Measurements from ENCODE around the gene IER5L.

IER5L gene

DNA sequence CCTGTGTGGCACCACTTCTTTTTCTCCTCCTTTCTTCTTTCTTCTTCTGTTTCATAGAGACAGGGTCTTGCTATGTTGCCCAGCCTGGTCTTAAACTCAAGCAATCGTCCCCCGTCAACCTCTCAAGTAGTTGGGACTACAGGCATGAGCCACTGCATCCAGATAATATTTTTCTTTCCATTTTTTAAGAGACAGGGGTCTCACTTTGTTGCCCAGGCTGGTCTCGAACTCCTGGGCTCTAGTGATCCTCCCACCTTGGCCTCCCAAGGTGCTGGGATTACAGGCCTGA, 47.4 kb upstream of the IER5L start:
- Histone ChIP-seq H3K4me2 (ENCODE audit: low read depth, low read length, poor library complexity, severe bottlenecking) (peak overlapping the region; percentile 59), H3K36me3 (ENCODE audit: insufficient read depth, low read length) (no peaks in the 10 kb centered on the region), H4K20me1 (ENCODE audit: insufficient read depth, low read length, poor library complexity, severe bottlenecking) (no peaks in the 10 kb centered on the region), H3K27me3 (ENCODE audit: insufficient read depth, low read length, poor library complexity, severe bottlenecking) (no peaks in the 10 kb centered on the region), H3K4me1 (ENCODE audit: insufficient read depth, low read length, poor library complexity, severe bottlenecking) (peaks cover 17% of the 10 kb centered on the region), H3F3A (ENCODE audit: low read depth) (no peaks in the 10 kb centered on the region), H3K9ac (ENCODE audit: low read depth, low read length, poor library complexity, severe bottlenecking) (no peak overlapping the region), H3K9me2 (replicated peaks; ENCODE audit: low read depth, low read length) (no peaks in the 10 kb centered on the region), H3K4me3 (ENCODE audit: low read length, poor library complexity, severe bottlenecking) (peak overlapping the region; percentile 46), H3K79me2 (ENCODE audit: insufficient read depth, low read length) (no peaks in the 10 kb centered on the region), H3K9me3 (ENCODE audit: insufficient read depth, low read depth, low read length) (no peaks in the 10 kb centered on the region), H2AFZ (ENCODE audit: low read length) (no peak overlapping the region)
- no peak for TF ChIP-seq EZH2phosphoT487 (IDR thresholded peaks at IDR 0.05; ENCODE audit: borderline replicate concordance)
- TF ChIP-seq, protein P1, sequence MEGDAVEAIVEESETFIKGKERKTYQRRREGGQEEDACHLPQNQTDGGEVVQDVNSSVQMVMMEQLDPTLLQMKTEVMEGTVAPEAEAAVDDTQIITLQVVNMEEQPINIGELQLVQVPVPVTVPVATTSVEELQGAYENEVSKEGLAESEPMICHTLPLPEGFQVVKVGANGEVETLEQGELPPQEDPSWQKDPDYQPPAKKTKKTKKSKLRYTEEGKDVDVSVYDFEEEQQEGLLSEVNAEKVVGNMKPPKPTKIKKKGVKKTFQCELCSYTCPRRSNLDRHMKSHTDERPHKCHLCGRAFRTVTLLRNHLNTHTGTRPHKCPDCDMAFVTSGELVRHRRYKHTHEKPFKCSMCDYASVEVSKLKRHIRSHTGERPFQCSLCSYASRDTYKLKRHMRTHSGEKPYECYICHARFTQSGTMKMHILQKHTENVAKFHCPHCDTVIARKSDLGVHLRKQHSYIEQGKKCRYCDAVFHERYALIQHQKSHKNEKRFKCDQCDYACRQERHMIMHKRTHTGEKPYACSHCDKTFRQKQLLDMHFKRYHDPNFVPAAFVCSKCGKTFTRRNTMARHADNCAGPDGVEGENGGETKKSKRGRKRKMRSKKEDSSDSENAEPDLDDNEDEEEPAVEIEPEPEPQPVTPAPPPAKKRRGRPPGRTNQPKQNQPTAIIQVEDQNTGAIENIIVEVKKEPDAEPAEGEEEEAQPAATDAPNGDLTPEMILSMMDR (conservative IDR thresholded peaks at IDR 0.05; ENCODE audit: low read length), result no peak

DNA sequence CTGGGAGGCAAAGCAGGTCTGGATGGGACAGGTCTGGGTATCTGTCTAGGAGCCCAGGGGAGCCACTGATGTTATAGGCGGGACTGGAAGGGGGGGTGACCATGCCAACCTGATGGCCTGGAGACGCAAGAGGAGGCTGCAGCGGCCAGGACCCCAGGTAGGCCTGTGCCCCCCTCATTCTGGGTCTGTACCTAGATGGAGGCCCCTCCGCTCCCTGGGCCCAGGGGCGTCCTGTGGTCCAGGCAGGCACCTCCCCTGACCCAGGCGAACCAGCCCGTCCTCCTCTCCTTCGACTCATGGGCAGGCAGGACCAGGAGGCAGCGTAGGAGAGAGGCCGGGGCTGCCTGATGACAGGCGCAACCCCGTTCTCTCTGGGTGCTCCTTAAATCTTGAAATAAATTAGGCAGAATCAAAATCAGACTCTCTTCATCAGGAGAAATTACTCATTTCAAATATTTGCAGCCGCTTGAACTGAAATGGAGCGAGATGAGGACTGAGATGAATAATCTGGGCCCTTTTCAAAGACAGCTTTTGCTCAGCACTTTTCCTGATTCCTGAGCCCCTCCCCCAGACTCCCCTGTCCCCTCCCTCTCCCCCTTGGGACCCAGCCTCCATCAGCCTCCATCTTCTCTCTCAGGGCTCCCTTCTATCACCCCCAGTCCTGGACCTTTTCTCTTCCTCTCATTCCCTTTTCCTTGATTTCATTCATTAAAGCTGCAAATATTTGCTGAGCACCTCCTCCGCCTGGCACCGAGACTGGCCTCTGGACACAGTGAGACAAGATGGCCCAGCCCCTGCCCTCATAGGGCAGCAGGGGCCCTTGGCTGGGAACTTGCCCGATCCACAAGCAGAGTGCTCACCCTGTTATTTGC, 46.8 kb upstream of the IER5L start:
- Histone ChIP-seq H3K27me3 (ENCODE audit: insufficient read depth, low read length, poor library complexity, severe bottlenecking) (no peaks in the 10 kb centered on the region), H3K9me3 (ENCODE audit: insufficient read depth, low read depth, low read length) (no peaks in the 10 kb centered on the region), H3K79me2 (ENCODE audit: insufficient read depth, low read length) (no peaks in the 10 kb centered on the region), H4K20me1 (ENCODE audit: insufficient read depth, low read length, poor library complexity, severe bottlenecking) (no peaks in the 10 kb centered on the region), H2AFZ (ENCODE audit: low read length) (no peak overlapping the region), H3F3A (ENCODE audit: low read depth) (no peaks in the 10 kb centered on the region), H3K4me1 (ENCODE audit: insufficient read depth, low read length, poor library complexity, severe bottlenecking) (peaks cover 17% of the 10 kb centered on the region), H3K4me2 (ENCODE audit: low read depth, low read length, poor library complexity, severe bottlenecking) (no peak overlapping the region), H3K9me2 (replicated peaks; ENCODE audit: low read depth, low read length) (no peaks in the 10 kb centered on the region), H3K36me3 (ENCODE audit: insufficient read depth, low read length) (no peaks in the 10 kb centered on the region), H3K4me3 (ENCODE audit: low read length, poor library complexity, severe bottlenecking) (no peak overlapping the region), H3K9ac (ENCODE audit: low read depth, low read length, poor library complexity, severe bottlenecking) (no peak overlapping the region)
- TF ChIP-seq EZH2phosphoT487 (IDR thresholded peaks at IDR 0.05; ENCODE audit: borderline replicate concordance), result no peak
- TF ChIP-seq, protein P1 (conservative IDR thresholded peaks at IDR 0.05; ENCODE audit: low read length), result no peak

DNA sequence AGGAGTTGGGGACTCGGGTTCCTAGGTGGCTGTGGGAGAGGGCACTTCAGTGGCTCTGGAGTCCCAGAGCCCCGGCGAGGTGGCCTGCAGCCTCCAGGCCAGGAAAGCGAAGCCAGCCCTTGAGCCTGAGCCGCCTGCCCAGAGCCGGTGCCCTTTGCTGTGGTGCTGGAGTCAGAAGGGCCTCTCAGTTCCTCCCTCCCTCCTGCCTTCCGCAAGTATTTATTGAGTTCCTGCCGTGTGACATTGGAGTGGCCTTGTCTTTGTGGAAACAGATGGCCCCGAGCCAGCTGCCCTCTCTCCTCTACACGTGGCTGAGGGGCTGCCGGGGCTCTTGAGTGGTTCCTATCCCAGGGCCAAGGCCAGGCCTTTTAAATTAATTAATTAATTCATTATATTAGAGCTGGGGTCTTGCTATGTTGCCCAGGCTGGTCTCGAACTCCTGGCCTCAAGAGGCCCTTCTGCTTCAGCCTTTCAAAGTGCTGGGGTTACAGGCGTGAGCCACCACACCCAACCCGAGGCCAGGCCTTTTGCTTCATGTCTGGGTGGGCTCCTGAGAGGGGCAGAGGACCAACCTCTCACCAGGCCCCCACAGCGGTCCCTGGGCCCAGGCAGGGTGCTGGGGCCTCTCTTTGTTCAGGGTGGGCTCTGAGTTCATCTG, 45.6 kb upstream of the IER5L start:
- Histone ChIP-seq H3K9me2 (replicated peaks; ENCODE audit: low read depth, low read length) (no peaks in the 10 kb centered on the region), H3K9ac (ENCODE audit: low read depth, low read length, poor library complexity, severe bottlenecking) (no peak overlapping the region), H3K27me3 (ENCODE audit: insufficient read depth, low read length, poor library complexity, severe bottlenecking) (no peaks in the 10 kb centered on the region), H3K79me2 (ENCODE audit: insufficient read depth, low read length) (no peaks in the 10 kb centered on the region), H3K9me3 (ENCODE audit: insufficient read depth, low read depth, low read length) (no peaks in the 10 kb centered on the region), H3K36me3 (ENCODE audit: insufficient read depth, low read length) (no peaks in the 10 kb centered on the region), H3K4me1 (ENCODE audit: insufficient read depth, low read length, poor library complexity, severe bottlenecking) (peaks cover 17% of the 10 kb centered on the region), H3K4me2 (ENCODE audit: low read depth, low read length, poor library complexity, severe bottlenecking) (no peak overlapping the region), H4K20me1 (ENCODE audit: insufficient read depth, low read length, poor library complexity, severe bottlenecking) (no peaks in the 10 kb centered on the region), H3F3A (ENCODE audit: low read depth) (no peaks in the 10 kb centered on the region), H3K4me3 (ENCODE audit: low read length, poor library complexity, severe bottlenecking) (no peak overlapping the region), H2AFZ (ENCODE audit: low read length) (no peak overlapping the region)
- no peak for TF ChIP-seq EZH2phosphoT487 (IDR thresholded peaks at IDR 0.05; ENCODE audit: borderline replicate concordance)
- TF ChIP-seq, protein P1 (conservative IDR thresholded peaks at IDR 0.05; ENCODE audit: low read length), result no peak

Data from Loucy (cell line).